SK-N-MC (cell line): ENCODE data around the gene KLHL11.

Source experiments
- DNase-seq: peaks from one replicate; pipeline ENCODE4 v3.0.0-alpha.2; 2011; ENCODE audit warnings: low read depth, low spot score
- H3K27ac ChIP-seq: fragments of 200-600 bp; sonication (generic); 2 replicates; pipeline ENCODE4 v1.5.1; 2016; ENCODE audit warnings: mixed run types
- H3K36me3 ChIP-seq: fragments of 200-600 bp; sonication (generic); 2 replicates; pipeline ENCODE4 v1.6.1; 2017; ENCODE audit warnings: antibody characterized with exemption, low read length, mixed read lengths; ENCODE audit not compliant: insufficient read depth
- H3K4me3 ChIP-seq: fragments of 200-600 bp; sonication (generic); 2 replicates; pipeline ENCODE4 v1.5.1; 2016
- H3K9ac ChIP-seq: fragments of 200-600 bp; sonication (generic); 2 replicates; pipeline ENCODE4 v1.8.0; 2017; ENCODE audit warnings: mixed run types, mixed read lengths; ENCODE audit not compliant: insufficient read length
- H3K9me3 ChIP-seq: fragments of 200-600 bp; sonication (generic); 2 replicates; pipeline ENCODE4 v1.6.1; 2017; ENCODE audit warnings: low read depth, mild to moderate bottlenecking, antibody characterized with exemption, low read length, moderate library complexity, mixed read lengths
- EZH2 ChIP-seq: fragments of 200-600 bp; sonication (generic); IDR thresholded peaks from one replicate; pipeline ENCODE4 v1.6.1; 2017; ENCODE audit warnings: antibody characterized with exemption
- FOXP2 ChIP-seq: optimal IDR thresholded peaks from 2 replicates; pipeline ENCODE3; 2011; ENCODE audit warnings: mild to moderate bottlenecking, moderate library complexity; ENCODE audit not compliant: insufficient read depth; ENCODE audit errors: extremely low read length, control extremely low read depth
- POLR2AphosphoS5 ChIP-seq: IDR thresholded peaks from 2 replicates; pipeline ENCODE4 v1.6.1; 2012; ENCODE audit warnings: mild to moderate bottlenecking, low read depth, low read length, borderline replicate concordance

Gene KLHL11

GRCh38 chr17:41864836-41865595 lies at the start of gene KLHL11:
KLHL11 (minus strand) TSS chr17:41865423; CDS start chr17:41865370, 53 bp downstream.
- Histone ChIP-seq H3K9me3 (no peaks in the 10 kb centered on the region), H3K4me3 (peak within 1 kb of the TSS; percentile 82), H3K9ac (peak within 1 kb of the TSS; percentile 77), H3K36me3 (peaks cover 31% of the 10 kb centered on the region), H3K27ac (0 out of 2 replicates have a peak within 1 kb of the TSS, but pooled peaks have one; percentile 60)
- DNase-seq = peak; percentile 30
- no peak for TF ChIP-seq EZH2
- TF ChIP-seq FOXP2 = no peak
- TF ChIP-seq POLR2AphosphoS5 = peak; percentile 87

- DNase-seq = no peak
- TF ChIP-seq FOXP2 = no peak
- TF ChIP-seq POLR2AphosphoS5 = no peak
- no peak for TF ChIP-seq EZH2
- Histone ChIP-seq H3K9me3 (no peaks in the 10 kb centered on the region), H3K27ac (peak overlapping the region; percentile 55), H3K9ac (no peak overlapping the region), H3K4me3 (peak overlapping the region; percentile 39; the same call in 1 of the 2 replicates), H3K36me3 (peaks cover 39% of the 10 kb centered on the region)
These were observed 49.8 kb upstream of the KLHL11 start for GRCh38 chr17:41915020-41915419.

GRCh38 chr17:41914358-41914766 lies 49.1 kb upstream of the KLHL11 start:
- Histone ChIP-seq H3K9me3 (no peaks in the 10 kb centered on the region), H3K9ac (peak overlapping the region; percentile 42), H3K27ac (peak overlapping the region; percentile 55; the same call in 1 of the 2 replicates), H3K36me3 (peaks cover 46% of the 10 kb centered on the region), H3K4me3 (0 out of 2 replicates have a peak overlapping the region, but pooled peaks have one; percentile 26)
- DNase-seq = no peak
- no peak for TF ChIP-seq EZH2
- TF ChIP-seq FOXP2 = no peak
- TF ChIP-seq POLR2AphosphoS5 = no peak

GRCh38 chr17:41913798-41914197 lies 48.6 kb upstream of the KLHL11 start:
- no peak overlapping the region for H3K4me3 ChIP-seq
- no peak for TF ChIP-seq FOXP2
- TF ChIP-seq EZH2 = no peak
- no peak for TF ChIP-seq POLR2AphosphoS5
- H3K9me3 ChIP-seq = no peaks in the 10 kb centered on the region
- no peak for DNase-seq
- H3K36me3 ChIP-seq = peaks cover 51% of the 10 kb centered on the region
- 0 out of 2 replicates have a peak overlapping the region, but pooled peaks have one; percentile 55 for H3K27ac ChIP-seq
- no peak overlapping the region for H3K9ac ChIP-seq

- TF ChIP-seq POLR2AphosphoS5 (no peak), FOXP2 (no peak), EZH2 (no peak)
- no peak for DNase-seq
- no peak overlapping the region for H3K9ac ChIP-seq
- no peak overlapping the region for H3K27ac ChIP-seq
- peaks cover 60% of the 10 kb centered on the region for H3K36me3 ChIP-seq
- no peak overlapping the region for H3K4me3 ChIP-seq
- H3K9me3 ChIP-seq = no peaks in the 10 kb centered on the region
These were observed 47.7 kb upstream of the KLHL11 start for GRCh38 chr17:41912925-41913324.

- Histone ChIP-seq H3K4me3 (no peak overlapping the region), H3K36me3 (peaks cover 81% of the 10 kb centered on the region), H3K9me3 (no peaks in the 10 kb centered on the region), H3K9ac (no peak overlapping the region), H3K27ac (no peak overlapping the region)
- no peak for DNase-seq
- TF ChIP-seq FOXP2 (no peak), EZH2 (no peak), POLR2AphosphoS5 (no peak)
These were observed 45.6 kb upstream of the KLHL11 start for GRCh38 chr17:41910701-41911391.

GRCh38 chr17:41909088-41909487 lies 43.9 kb upstream of the KLHL11 start:
- TF ChIP-seq FOXP2 (no peak), EZH2 (no peak), POLR2AphosphoS5 (no peak)
- Histone ChIP-seq H3K27ac (no peak overlapping the region), H3K9ac (no peak overlapping the region), H3K9me3 (no peaks in the 10 kb centered on the region), H3K4me3 (no peak overlapping the region), H3K36me3 (peaks cover 98% of the 10 kb centered on the region)
- DNase-seq = no peak
